H1 (cell line): Measurements from ENCODE around the gene TIMELESS. TPM values are rescaled to one million over a fixed set of nuclear protein-coding genes. Genes with fewer than 3 reads are reported as not detected.
A peak's percentile ranks its signal among the peaks of the same experiment; 100 is the strongest.

Source experiments
- CTCF ChIA-PET: fragments of 300-600 bp; sonication (Branson Sonifier 250); formaldehyde crosslinking; loops from one replicate; lab custom pipeline; 2021; ENCODE audit not compliant: partially characterized antibody; lab: Charles Lee
- POLR2A ChIA-PET: fragments of 300-600 bp; sonication (Branson Sonifier 250); formaldehyde crosslinking; loops from one replicate; lab custom pipeline; 2021; ENCODE audit warnings: inconsistent platforms; ENCODE audit not compliant: partially characterized antibody; lab: Charles Lee
- DNase-seq, 2 experiments: peaks; one replicate each; pipeline versions ENCODE4 v3.0.0 to v3.0.0-alpha.2; 2010 to 2022; ENCODE audit warnings: low spot score in 2 of 2, low read depth in 1 of 2, mixed read lengths in 1 of 2
- FAIRE-seq: peaks from 2 replicates; lab custom pipeline; 2011; peaks lifted over from hg19 to GRCh38; lab: Jason Lieb, UNC
- H2AFZ ChIP-seq: 2 replicates; pipeline ENCODE4 v1.8.1; 2012; ENCODE audit warnings: low read length, inconsistent platforms
- H2AK5ac ChIP-seq: 2 replicates; pipeline ENCODE4 v1.6.1; 2013; ENCODE audit warnings: low read depth, low read length
- H2BK120ac ChIP-seq: replicated peaks from 2 replicates; pipeline ENCODE3; 2013; ENCODE audit warnings: low read depth, low read length, inconsistent platforms
- H2BK12ac ChIP-seq: 2 replicates; pipeline ENCODE4 v1.6.1; 2013; ENCODE audit warnings: low read depth, low read length
- H2BK15ac ChIP-seq: 2 replicates; pipeline ENCODE4 v1.6.1; 2013; ENCODE audit warnings: low read length
- H2BK20ac ChIP-seq: 2 replicates; pipeline ENCODE4 v1.6.1; 2013; ENCODE audit warnings: low read length
- H2BK5ac ChIP-seq: 2 replicates; pipeline ENCODE4 v1.6.1; 2013; ENCODE audit warnings: low read depth, low read length
- H3K14ac ChIP-seq: 2 replicates; pipeline ENCODE4 v1.6.1; 2013; ENCODE audit warnings: inconsistent platforms; ENCODE audit not compliant: insufficient read length
- H3K18ac ChIP-seq: 2 replicates; pipeline ENCODE4 v1.6.1; 2013; ENCODE audit warnings: low read length; ENCODE audit errors: extremely low read depth
- H3K23ac ChIP-seq: 2 replicates; pipeline ENCODE4 v1.6.1; 2013; ENCODE audit warnings: inconsistent platforms; ENCODE audit not compliant: insufficient read length
- H3K23me2 ChIP-seq: 2 replicates; pipeline ENCODE4 v1.6.1; 2013; ENCODE audit warnings: low read depth, low read length
- H3K27ac ChIP-seq: 2 replicates; pipeline ENCODE4 v1.6.1; 2011; ENCODE audit warnings: low read depth, low read length, inconsistent platforms
- H3K27me3 ChIP-seq, 4 experiments: replicated peaks in 1 of 4; 1 replicate in 1 of 4; 2 replicates in 3 of 4; pipeline versions ENCODE4 v1.6.1 to v1.8.1; 2011 to 2013; ENCODE audit warnings: low read length in 3 of 4, mild to moderate bottlenecking in 3 of 4, inconsistent platforms in 2 of 4, mixed read lengths in 2 of 4, moderate library complexity in 1 of 4; ENCODE audit not compliant: control insufficient read depth in 3 of 4, insufficient read depth in 3 of 4; ENCODE audit errors: extremely low read depth in 1 of 4
- H3K36me3 ChIP-seq, 4 experiments: 2 replicates each; pipeline versions ENCODE4 v1.6.1 to v1.8.1; 2011 to 2013; ENCODE audit warnings: mild to moderate bottlenecking in 4 of 4, low read length in 3 of 4, moderate library complexity in 2 of 4, control low read depth in 1 of 4, inconsistent platforms in 1 of 4; ENCODE audit not compliant: insufficient read depth in 4 of 4, control insufficient read depth in 2 of 4
- H3K4ac ChIP-seq: replicated peaks from 2 replicates; pipeline ENCODE3; 2013; ENCODE audit warnings: low read length, low read depth, mixed read lengths, inconsistent platforms; ENCODE audit not compliant: insufficient read length
- H3K4me1 ChIP-seq, 4 experiments: replicated peaks in 1 of 4; 1 replicate in 1 of 4; 2 replicates in 3 of 4; pipeline versions ENCODE4 v1.6.1 to v1.8.1; 2011 to 2013; ENCODE audit warnings: low read length in 3 of 4, inconsistent platforms in 2 of 4, mixed read lengths in 1 of 4; ENCODE audit not compliant: insufficient read depth in 4 of 4, control insufficient read depth in 3 of 4
- H3K4me2 ChIP-seq, 2 experiments: 2 replicates each; pipeline versions ENCODE4 v1.6.1 to v1.8.1; 2011 to 2013; ENCODE audit warnings: low read depth in 2 of 2, low read length in 2 of 2, control low read depth in 1 of 2, inconsistent platforms in 1 of 2, mild to moderate bottlenecking in 1 of 2; ENCODE audit not compliant: insufficient read depth in 1 of 2
- H3K4me3 ChIP-seq, 4 experiments: fragments of 200-600, 300-600 bp in 1 of 4; sonication (generic), shearing (Covaris generic), sonication (Bioruptor Twin) in 1 of 4; 2 replicates each; pipeline versions ENCODE4 v1.5.1 to v1.8.1; 2011 to 2016; ENCODE audit warnings: low read length in 4 of 4, low read depth in 3 of 4, control low read depth in 2 of 4, inconsistent platforms in 2 of 4, mild to moderate bottlenecking in 2 of 4, mixed read lengths in 1 of 4, moderate library complexity in 1 of 4; ENCODE audit not compliant: insufficient read depth in 2 of 4; ENCODE audit errors: extremely low read depth in 1 of 4
- H3K56ac ChIP-seq: replicated peaks from 2 replicates; pipeline ENCODE3; 2013; ENCODE audit warnings: low read depth, mild to moderate bottlenecking, mixed read lengths, low read length, inconsistent platforms; ENCODE audit not compliant: insufficient read length
- H3K79me1 ChIP-seq: 2 replicates; pipeline ENCODE4 v1.6.1; 2013; ENCODE audit warnings: low read depth, low read length, control low read depth
- H3K79me2 ChIP-seq, 2 experiments: 2 replicates each; pipeline versions ENCODE4 v1.6.1 to v1.8.1; 2012 to 2013; ENCODE audit warnings: low read length in 2 of 2, mild to moderate bottlenecking in 2 of 2, inconsistent platforms in 1 of 2; ENCODE audit not compliant: insufficient read depth in 2 of 2, control insufficient read depth in 1 of 2
- H3K9ac ChIP-seq, 4 experiments: replicated peaks in 1 of 4; 1 replicate in 1 of 4; 2 replicates in 3 of 4; pipeline versions ENCODE4 v1.6.1 to v1.8.1; 2011 to 2013; ENCODE audit warnings: low read depth in 3 of 4, low read length in 3 of 4, control low read depth in 2 of 4, mild to moderate bottlenecking in 2 of 4, moderate library complexity in 2 of 4, inconsistent platforms in 1 of 4; ENCODE audit errors: extremely low read depth in 1 of 4
- H3K9me3 ChIP-seq, 2 experiments: 2 replicates each; pipeline versions ENCODE4 v1.6.1 to v1.8.1; 2012 to 2013; ENCODE audit warnings: mild to moderate bottlenecking in 2 of 2, moderate library complexity in 2 of 2, control low read depth in 1 of 2, inconsistent platforms in 1 of 2, low read depth in 1 of 2, low read length in 1 of 2, mixed read lengths in 1 of 2; ENCODE audit not compliant: insufficient read depth in 2 of 2
- H4K20me1 ChIP-seq, 2 experiments: replicated peaks in 1 of 2; 2 replicates each; pipeline versions ENCODE3 to v1.8.1; 2011 to 2013; ENCODE audit warnings: inconsistent platforms in 2 of 2, low read length in 2 of 2, mild to moderate bottlenecking in 1 of 2; ENCODE audit not compliant: insufficient read depth in 2 of 2, control insufficient read depth in 1 of 2
- H4K5ac ChIP-seq: 2 replicates; pipeline ENCODE4 v1.6.1; 2013; ENCODE audit warnings: low read length, low read depth, mixed read lengths, inconsistent platforms; ENCODE audit not compliant: insufficient read length
- H4K8ac ChIP-seq: 2 replicates; pipeline ENCODE4 v1.8.0; 2013; ENCODE audit warnings: mild to moderate bottlenecking, moderate library complexity, low read length, inconsistent platforms; ENCODE audit not compliant: insufficient read depth; ENCODE audit errors: extremely low read depth
- H4K91ac ChIP-seq: replicated peaks from 2 replicates; pipeline ENCODE3; 2013; ENCODE audit warnings: low read length, mixed read lengths, inconsistent platforms; ENCODE audit not compliant: insufficient read length
- CHD1 ChIP-seq: IDR thresholded peaks from 2 replicates; pipeline ENCODE4 v1.6.1; 2012; ENCODE audit warnings: low read depth, low read length, improper control_type of control experiment
- CTCF ChIP-seq, 3 experiments: IDR thresholded peaks; 1 replicate in 2 of 3; 2 replicates in 1 of 3; pipeline versions ENCODE4 v1.5.1 to v1.6.1; 2011; ENCODE audit warnings: low read length in 3 of 3, mild to moderate bottlenecking in 3 of 3, inconsistent platforms in 2 of 3, low read depth in 1 of 3, moderate library complexity in 1 of 3; ENCODE audit not compliant: insufficient read depth in 1 of 3; ENCODE audit errors: control extremely low read depth in 1 of 3
- KDM4A ChIP-seq: IDR thresholded peaks from one replicate; pipeline ENCODE4 v1.7.1; 2012; ENCODE audit warnings: low read depth, mild to moderate bottlenecking, moderate library complexity, low read length, inconsistent platforms; ENCODE audit not compliant: severe bottlenecking
- NRF1 ChIP-seq: IDR thresholded peaks from 2 replicates; pipeline ENCODE4 v1.6.1; 2011; ENCODE audit warnings: mild to moderate bottlenecking, low read depth, low read length, improper control_type of control experiment
- PHF8 ChIP-seq: fragments of 200-600 bp; sonication (generic); conservative IDR thresholded peaks from 2 replicates; pipeline ENCODE4 v1.7.1; 2012; ENCODE audit warnings: low read depth, mild to moderate bottlenecking, inconsistent platforms, low read length, moderate library complexity
- RFX5 ChIP-seq: IDR thresholded peaks from 2 replicates; pipeline ENCODE4 v1.6.1; 2011; ENCODE audit warnings: low read depth, low read length, improper control_type of control experiment, borderline replicate concordance
- SIRT6 ChIP-seq: IDR thresholded peaks from one replicate; pipeline ENCODE4 v1.7.1; 2012; ENCODE audit warnings: low read length, inconsistent platforms
- SIX5 ChIP-seq: IDR thresholded peaks from 2 replicates; pipeline ENCODE4 v1.6.1; 2011; ENCODE audit warnings: mild to moderate bottlenecking, low read depth, low read length
- TAF7 ChIP-seq: optimal IDR thresholded peaks from 2 replicates; pipeline ENCODE3; 2011; ENCODE audit warnings: low read depth, mild to moderate bottlenecking, inconsistent platforms, low read length, moderate library complexity, borderline replicate concordance
- USF2 ChIP-seq: IDR thresholded peaks from 2 replicates; pipeline ENCODE4 v1.6.1; 2011; ENCODE audit warnings: low read length, improper control_type of control experiment
- WGBS, 2 experiments: shearing (Covaris generic) in 1 of 2; methylation state at CpG; one replicate each; pipeline versions ENCODE4 v1.1.6 to v1.1.7; 2013 to 2015; ENCODE audit warnings: low lambda C conversion rate in 2 of 2, mixed read lengths in 2 of 2, inconsistent platforms in 1 of 2, low coverage in 1 of 2, missing lambda C conversion rate in 1 of 2; ENCODE audit not compliant: insufficient replicate concordance in 2 of 2, insufficient coverage in 1 of 2, insufficient read length in 1 of 2; ENCODE audit errors: extremely low coverage in 1 of 2, missing lambda C conversion rate in 1 of 2; 5-methylcytosine and 5-hydroxymethylcytosine counted together
- polyA plus RNA-seq, 7 experiments: library from polyadenylated mRNA; depleted of rRNA in 3 of 7; stranded (reverse) in 5 of 7; unstranded in 2 of 7; fragments of >200 nt in 5 of 7; fragments of 200-250 nt in 2 of 7; gene quantifications; 1 replicate in 5 of 7; 2 replicates in 1 of 7; 4 replicates in 1 of 7; pipeline versions ENCODE4 v1.2.1 to v1.2.3, GENCODE V29; 2011 to 2013; ENCODE audit warnings: missing spikeins in 2 of 7, mixed read lengths in 2 of 7
- total RNA-seq: library from RNA; stranded (reverse); fragmentation: NEBNext Ultra II Directional; extraction: Animal tissue kit (Norgen Biotek cat#: 25700); gene quantifications from 2 replicates; pipeline ENCODE4 v1.2.1, GENCODE V29; 2021

TIMELESS gene
- total and polyA plus RNA-seq, 2 of the 8 experiments (the other 6 are each of a cell fraction or from before 2014, with no cell fraction given), result 17.1 to 86.7 TPM

- Histone ChIP-seq H2AFZ (no peak overlapping the region), H2BK120ac (no peak overlapping the region), H3K23ac (no peak overlapping the region), H3K27ac (no peak overlapping the region), H2BK15ac (no peak overlapping the region), H2BK12ac (no peak overlapping the region), H3K4ac (no peak overlapping the region), H3K4me1 (no peaks in the 10 kb centered on the region; a peak in 1 of 7 replicates), H3K9ac (no peak overlapping the region), H2AK5ac (no peak overlapping the region), H4K8ac (no peak overlapping the region), H3K4me2 (no peak overlapping the region), H4K91ac (no peak overlapping the region), H3K9me3 (no peaks in the 10 kb centered on the region), H4K5ac (no peak overlapping the region), H3K14ac (no peak overlapping the region), H3K23me2 (no peaks in the 10 kb centered on the region), H3K18ac (no peak overlapping the region), H3K79me1 (peaks cover 2% of the 10 kb centered on the region; the same call in 1 of the 2 replicates), H3K79me2 (peaks cover 0 to 51% of the 10 kb centered on the region in 2 experiments; a peak in 2 of 4 replicates), H4K20me1 (peaks cover 0 to 1% of the 10 kb centered on the region in 2 experiments), H2BK20ac (no peak overlapping the region), H3K56ac (no peak overlapping the region), H3K27me3 (no peaks in the 10 kb centered on the region), H3K36me3 (peaks cover 9 to 34% (median 25%) of the 10 kb centered on the region in 4 experiments; a peak in 7 of 8 replicates), H2BK5ac (peak overlapping the region; percentile 44; the same call in 1 of the 2 replicates), H3K4me3 (no peak overlapping the region)
- FAIRE-seq, result no peak
- POLR2A ChIA-PET, result interaction anchor here (1.0 to 2.8 kb wide), 4 partner anchors 9 to 118 kb away, joined by 3 to 12 read pairs (median 4); partner anchors contain the start of gene TIMELESS
- CTCF ChIA-PET, result interaction anchor here (0.6 to 1.5 kb wide), 2 partner anchors 9 to 29 kb away, joined by 5 to 6 read pairs; no protein-coding TSS in a partner anchor
- no peak for DNase-seq
- 95% methylated on average over 6 of the region's 6 CpGs; no CpG with 5 or more reads in 1 of the 2 experiments for WGBS, 2 experiments
- TF ChIP-seq NRF1 (no peak), TAF7 (no peak), SIX5 (no peak), KDM4A (no peak), USF2 (no peak), RFX5 (no peak), SIRT6 (no peak), PHF8 (no peak), CHD1 (no peak), CTCF (IDR thresholded peaks at IDR 0.05; ENCODE audit: control extremely low read depth in 1 of 3, insufficient read depth in 1 of 3, low read depth in 1 of 3, low read length in 3 of 3) (no peak)
These were observed 14.4 kb downstream of the TIMELESS start for GRCh38 chr12:56434828-56435227.
